ENCODE measurements around the gene ZNF438. TPM values are rescaled to one million over a fixed set of nuclear protein-coding genes. Genes with fewer than 3 reads are reported as not detected.

ZNF438 gene
- total and polyA plus RNA-seq, 2 of the 4 experiments (the other 2 are of a cell fraction), result 1.8 to 2.9 TPM

DNA sequence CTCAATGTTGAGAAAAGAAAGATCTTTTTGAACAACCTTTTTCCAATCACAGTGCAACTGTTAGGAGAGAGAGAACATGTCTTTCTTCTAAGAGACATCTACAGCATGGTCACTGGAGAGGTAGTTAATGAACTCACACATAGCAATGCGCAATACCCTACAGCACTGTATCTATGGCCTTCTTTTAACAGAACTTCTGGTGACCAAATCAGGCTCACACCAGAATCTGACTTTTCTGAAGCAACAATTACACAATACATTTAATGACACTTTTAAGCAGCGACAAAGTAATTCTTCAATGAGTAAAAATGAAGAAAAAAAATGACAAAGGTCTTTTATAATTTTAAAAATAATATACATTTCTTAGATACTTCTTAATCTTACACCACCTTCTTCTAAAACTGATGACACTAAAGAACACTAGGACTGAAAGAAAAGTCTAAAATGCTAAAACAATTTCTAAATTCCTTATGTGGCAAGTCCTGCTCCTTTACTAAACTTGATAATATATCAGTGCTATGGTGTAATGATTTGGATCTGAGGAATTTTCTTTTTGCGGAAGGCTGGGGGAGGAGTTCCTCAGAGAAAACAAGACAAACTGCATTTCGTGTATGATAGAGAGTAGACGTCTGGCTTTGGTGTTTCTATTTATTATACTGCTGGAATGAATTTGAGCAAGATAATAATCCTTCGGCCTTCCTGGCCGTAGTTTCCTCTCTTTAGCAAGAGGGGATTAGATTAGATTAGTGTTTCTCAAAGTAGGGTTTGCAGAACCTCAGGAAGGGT is 166.3 kb downstream of the ZNF438 start:
- Histone ChIP-seq H3K9me1 (ENCODE audit: insufficient read depth, low read length) (peaks cover 9% of the 10 kb centered on the region), H2AFZ (replicated peaks; ENCODE audit: low read length, poor library complexity) (no peak overlapping the region), H2BK5ac (ENCODE audit: low read depth, low read length, poor library complexity, severe bottlenecking) (peak overlapping the region; percentile 52), H4K91ac (ENCODE audit: insufficient read depth, low read depth, low read length) (0 out of 2 replicates have a peak overlapping the region, but pooled peaks have one; percentile 20), H3K4me3 (ENCODE audit: insufficient read depth, low read depth, low read length) (no peak overlapping the region), H3K23ac (ENCODE audit: low read depth, low read length) (peak overlapping the region; percentile 15; the same call in 1 of the 2 replicates), H3K27me3 (ENCODE audit: control insufficient read depth, insufficient read depth, low read length) (no peaks in the 10 kb centered on the region), H3K56ac (ENCODE audit: extremely low read depth, insufficient read depth, low read length) (no peak overlapping the region), H3K9ac (ENCODE audit: low read depth, low read length) (no peak overlapping the region), H3K18ac (ENCODE audit: low read depth, low read length) (peak overlapping the region; percentile 82), H3K27ac (ENCODE audit: insufficient read depth, low read length) (no peak overlapping the region), H3K14ac (replicated peaks; ENCODE audit: low read depth, low read length) (peak overlapping the region; percentile 3; the same call in 1 of the 2 replicates), H3K4me2 (ENCODE audit: low read depth, low read length) (no peak overlapping the region), H2BK15ac (ENCODE audit: low read depth, low read length) (peak overlapping the region; percentile 74; the same call in 2 of the 3 replicates), H2AK5ac (ENCODE audit: low read depth, low read length) (peak overlapping the region; percentile 37; the same call in 1 of the 2 replicates), H4K20me1 (ENCODE audit: insufficient read depth, low read length) (no peaks in the 10 kb centered on the region), H3K36me3 (ENCODE audit: control insufficient read depth, insufficient read depth, low read length) (no peaks in the 10 kb centered on the region), H3K4me1 (ENCODE audit: control insufficient read depth, insufficient read depth, low read length) (peaks cover 13% of the 10 kb centered on the region), H3K4ac (ENCODE audit: low read depth, low read length) (peak overlapping the region; percentile 61; the same call in 1 of the 2 replicates), H3K79me1 (ENCODE audit: low read depth in 1 of 2, low read length in 2 of 2) (peaks cover 0 to 12% of the 10 kb centered on the region in 2 experiments; a peak in 3 of 4 replicates), H4K8ac (ENCODE audit: low read depth in 2 of 2, low read length in 2 of 2) (peak overlapping the region; percentile 58 to 61; a peak in 3 of 4 replicates), H2BK120ac (ENCODE audit: low read depth, low read length) (peak overlapping the region; percentile 95), H2AK9ac (replicated peaks; ENCODE audit: low read depth, low read length, poor library complexity) (no peak overlapping the region), H2BK20ac (ENCODE audit: low read depth, low read length) (peak overlapping the region; percentile 23; the same call in 1 of the 2 replicates), H3K9me3 (ENCODE audit: control insufficient read depth, insufficient read depth, low read length) (no peaks in the 10 kb centered on the region), H4K5ac (ENCODE audit: low read depth, low read length) (peak overlapping the region; percentile 42; the same call in 1 of the 2 replicates)
- BruUV-seq (replicated peaks), result no TSS peak
- ATAC-seq (ENCODE audit: low read depth) (peak; percentile 50; the same call in 1 of the 2 replicates), DNase-seq (peak; percentile 30)
- ChIA-PET CTCF (no interaction called here), POLR2A (ENCODE audit: unreplicated experiment) (no interaction called here)
- in situ Hi-C loops (cut with MboI; ENCODE audit: low sequenced_read_pairs), result no loop called here
- TF ChIP-seq NFE2L2 (IDR thresholded peaks at IDR 0.05; ENCODE audit: low read depth, low read length) (no peak), RFX5 (IDR thresholded peaks at IDR 0.05; ENCODE audit: low read depth, low read length) (no peak), MXI1 (IDR thresholded peaks at IDR 0.05; ENCODE audit: borderline replicate concordance, low read depth, low read length) (no peak), MAFK (IDR thresholded peaks at IDR 0.05; ENCODE audit: low read depth, low read length) (no peak), CHD1 (IDR thresholded peaks at IDR 0.05; ENCODE audit: low read depth, low read length) (no peak), CEBPB (IDR thresholded peaks at IDR 0.05; ENCODE audit: low read depth, low read length) (no peak)
- TF ChIP-seq, protein P1, sequence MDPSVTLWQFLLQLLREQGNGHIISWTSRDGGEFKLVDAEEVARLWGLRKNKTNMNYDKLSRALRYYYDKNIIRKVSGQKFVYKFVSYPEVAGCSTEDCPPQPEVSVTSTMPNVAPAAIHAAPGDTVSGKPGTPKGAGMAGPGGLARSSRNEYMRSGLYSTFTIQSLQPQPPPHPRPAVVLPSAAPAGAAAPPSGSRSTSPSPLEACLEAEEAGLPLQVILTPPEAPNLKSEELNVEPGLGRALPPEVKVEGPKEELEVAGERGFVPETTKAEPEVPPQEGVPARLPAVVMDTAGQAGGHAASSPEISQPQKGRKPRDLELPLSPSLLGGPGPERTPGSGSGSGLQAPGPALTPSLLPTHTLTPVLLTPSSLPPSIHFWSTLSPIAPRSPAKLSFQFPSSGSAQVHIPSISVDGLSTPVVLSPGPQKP (IDR thresholded peaks at IDR 0.05; ENCODE audit: borderline replicate concordance, low read depth, low read length), result no peak
- TF ChIP-seq, protein P2, sequence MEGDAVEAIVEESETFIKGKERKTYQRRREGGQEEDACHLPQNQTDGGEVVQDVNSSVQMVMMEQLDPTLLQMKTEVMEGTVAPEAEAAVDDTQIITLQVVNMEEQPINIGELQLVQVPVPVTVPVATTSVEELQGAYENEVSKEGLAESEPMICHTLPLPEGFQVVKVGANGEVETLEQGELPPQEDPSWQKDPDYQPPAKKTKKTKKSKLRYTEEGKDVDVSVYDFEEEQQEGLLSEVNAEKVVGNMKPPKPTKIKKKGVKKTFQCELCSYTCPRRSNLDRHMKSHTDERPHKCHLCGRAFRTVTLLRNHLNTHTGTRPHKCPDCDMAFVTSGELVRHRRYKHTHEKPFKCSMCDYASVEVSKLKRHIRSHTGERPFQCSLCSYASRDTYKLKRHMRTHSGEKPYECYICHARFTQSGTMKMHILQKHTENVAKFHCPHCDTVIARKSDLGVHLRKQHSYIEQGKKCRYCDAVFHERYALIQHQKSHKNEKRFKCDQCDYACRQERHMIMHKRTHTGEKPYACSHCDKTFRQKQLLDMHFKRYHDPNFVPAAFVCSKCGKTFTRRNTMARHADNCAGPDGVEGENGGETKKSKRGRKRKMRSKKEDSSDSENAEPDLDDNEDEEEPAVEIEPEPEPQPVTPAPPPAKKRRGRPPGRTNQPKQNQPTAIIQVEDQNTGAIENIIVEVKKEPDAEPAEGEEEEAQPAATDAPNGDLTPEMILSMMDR (conservative IDR thresholded peaks at IDR 0.05; ENCODE audit: low read depth, low read length), result no peak
- TF ChIP-seq, protein P3, sequence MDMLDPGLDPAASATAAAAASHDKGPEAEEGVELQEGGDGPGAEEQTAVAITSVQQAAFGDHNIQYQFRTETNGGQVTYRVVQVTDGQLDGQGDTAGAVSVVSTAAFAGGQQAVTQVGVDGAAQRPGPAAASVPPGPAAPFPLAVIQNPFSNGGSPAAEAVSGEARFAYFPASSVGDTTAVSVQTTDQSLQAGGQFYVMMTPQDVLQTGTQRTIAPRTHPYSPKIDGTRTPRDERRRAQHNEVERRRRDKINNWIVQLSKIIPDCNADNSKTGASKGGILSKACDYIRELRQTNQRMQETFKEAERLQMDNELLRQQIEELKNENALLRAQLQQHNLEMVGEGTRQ (IDR thresholded peaks at IDR 0.05; ENCODE audit: low read depth, low read length), result no peak
- no CpG with 5 or more reads among the region's 7 CpGs for WGBS, 2 experiments (ENCODE audit: extremely low coverage in 2 of 2, insufficient read length in 1 of 2)
- dilution Hi-C loops (cut with HindIII; ENCODE audit: low sequenced_read_pairs, unreplicated experiment), result no loop called here
- intact Hi-C loops (cut with micrococcal nuclease), result no loop called here
